ENCODE results near the gene KCNQ1.
A peak's percentile ranks its signal among the peaks of the same experiment; 100 is the strongest.

Gene KCNQ1

DNA sequence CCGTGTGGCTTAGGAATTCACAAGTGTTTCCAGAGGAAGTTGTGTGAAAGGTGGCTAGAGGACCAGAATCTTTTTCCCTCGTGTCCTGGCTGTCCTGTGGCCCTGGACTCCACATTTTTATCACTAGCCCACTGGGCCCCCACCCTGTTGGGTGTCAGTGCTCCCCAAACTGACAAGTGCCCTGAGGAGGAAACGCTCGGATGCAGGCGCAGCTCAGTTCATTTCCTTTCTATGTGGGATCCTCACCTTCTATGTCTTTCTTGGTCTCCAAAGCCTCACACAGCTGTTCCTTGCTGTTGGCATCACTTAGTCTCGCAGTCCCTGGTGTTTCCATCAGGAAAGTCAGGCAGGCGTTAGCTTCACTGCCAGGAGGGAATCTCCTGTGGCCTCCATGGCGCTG lies 323.0 kb downstream of the KCNQ1 start:
- no peak for DNase-seq (ENCODE audit: low read depth)

DNA sequence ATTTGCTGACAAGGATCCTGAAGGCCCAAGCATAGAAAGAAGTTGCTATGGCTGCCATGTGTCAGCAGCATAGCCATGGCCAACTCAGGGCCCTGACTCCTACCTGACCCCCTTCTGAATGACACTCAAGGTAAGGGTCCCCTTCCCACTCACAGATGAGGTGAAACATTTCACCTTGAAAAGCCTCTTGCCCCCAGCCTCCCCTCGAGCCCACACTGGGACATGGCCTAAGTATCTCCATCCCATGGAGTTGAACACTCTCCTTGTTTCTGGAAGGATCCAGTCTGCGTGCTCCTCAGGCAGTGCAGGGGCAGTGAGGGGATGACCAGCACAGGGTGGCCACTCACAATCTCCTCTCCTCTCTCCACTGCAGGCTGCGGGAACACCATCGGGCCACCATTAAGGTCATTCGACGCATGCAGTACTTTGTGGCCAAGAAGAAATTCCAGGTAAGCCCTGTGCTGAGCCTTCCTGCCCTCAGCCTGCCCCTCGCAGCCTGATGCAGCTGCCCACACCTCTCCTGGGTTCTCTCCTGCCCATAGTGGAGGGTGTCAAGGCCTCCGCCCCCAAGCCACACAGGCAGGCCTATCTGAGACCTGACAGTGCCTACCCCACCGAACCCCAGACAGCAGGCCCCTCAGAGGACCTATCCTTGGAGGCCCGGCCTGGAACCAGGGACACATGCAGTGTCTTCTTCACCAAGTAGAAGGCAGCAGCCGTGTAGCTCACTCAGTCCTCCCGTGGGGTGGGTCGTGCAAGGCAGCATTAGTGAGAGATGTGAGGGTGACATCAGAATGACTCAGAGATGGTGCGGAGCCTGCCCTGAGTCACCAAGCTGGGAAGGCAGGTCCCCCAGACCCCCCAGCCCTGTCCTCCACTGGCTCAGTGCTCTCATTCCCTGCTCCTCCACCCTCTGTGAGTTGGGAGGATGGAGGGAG lies 323.9 kb downstream of the KCNQ1 start:
- DNase-seq (ENCODE audit: low read depth): peak; percentile 53

DNA sequence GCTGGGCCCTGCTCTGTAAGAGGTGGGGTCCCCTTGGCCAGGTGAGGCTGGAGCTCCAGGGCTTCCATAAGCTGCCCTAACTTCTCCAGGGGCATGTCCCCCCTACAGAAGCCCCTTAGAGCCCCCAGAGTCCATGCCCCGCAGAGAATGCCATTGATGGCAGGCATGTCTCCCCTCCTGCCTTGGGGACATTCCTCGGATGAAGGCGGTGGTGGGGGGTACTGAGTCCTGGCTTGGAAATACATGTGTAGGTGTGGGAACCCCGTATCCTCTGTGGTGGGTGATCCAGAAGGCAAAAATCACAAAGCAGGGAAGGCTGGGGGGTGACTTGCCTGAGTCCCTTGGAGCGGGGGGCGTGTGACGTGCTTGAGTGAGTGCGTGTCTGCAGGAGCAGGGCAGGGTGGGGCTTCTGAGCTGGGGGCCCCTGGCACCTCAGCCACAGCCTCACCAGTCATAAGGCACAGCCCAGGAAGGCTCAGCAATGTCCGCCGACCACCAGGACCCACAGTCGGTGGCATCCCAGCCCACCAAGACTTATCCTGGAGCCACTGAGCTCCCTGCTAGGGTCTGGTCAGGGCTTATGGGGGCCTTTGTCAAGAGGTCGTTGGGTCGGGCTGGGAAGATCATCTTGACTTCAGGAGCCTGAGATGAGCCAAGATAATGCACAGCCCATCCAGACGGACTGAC lies 324.7 kb downstream of the KCNQ1 start:
- DNase-seq (ENCODE audit: low read depth): no peak

DNA sequence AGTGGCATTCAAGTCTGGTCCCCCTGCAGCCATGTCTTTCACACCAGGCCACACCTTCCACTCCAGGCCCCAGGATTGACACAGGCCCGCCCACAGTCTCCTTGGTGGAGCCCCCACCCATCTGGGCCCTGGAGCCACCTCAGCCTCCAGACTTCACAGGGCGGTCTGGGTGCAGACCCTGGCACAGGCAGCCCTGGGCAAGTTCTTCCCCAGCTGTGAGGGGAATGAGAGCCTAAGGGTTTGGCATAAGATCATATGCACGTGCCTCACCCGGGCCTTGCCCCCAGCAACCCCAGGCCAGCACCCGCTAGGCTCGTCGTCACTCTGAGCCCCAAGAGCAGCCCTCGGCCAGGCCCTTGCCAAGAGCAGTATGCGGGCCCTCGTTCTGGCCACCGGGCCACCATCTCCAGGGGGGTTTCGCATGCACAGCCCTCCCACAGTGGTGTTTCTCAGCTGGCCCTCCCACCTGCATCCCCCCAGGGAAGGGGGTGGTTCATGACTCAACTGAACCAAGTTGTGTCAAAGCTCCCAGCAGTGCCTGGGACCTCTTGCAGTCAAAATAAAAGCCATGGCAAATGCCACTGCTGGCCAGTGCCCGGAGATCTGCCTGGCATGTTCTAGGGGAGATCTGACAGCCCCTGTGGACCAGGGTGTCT lies 325.4 kb downstream of the KCNQ1 start:
- DNase-seq (ENCODE audit: low read depth): no peak

DNA sequence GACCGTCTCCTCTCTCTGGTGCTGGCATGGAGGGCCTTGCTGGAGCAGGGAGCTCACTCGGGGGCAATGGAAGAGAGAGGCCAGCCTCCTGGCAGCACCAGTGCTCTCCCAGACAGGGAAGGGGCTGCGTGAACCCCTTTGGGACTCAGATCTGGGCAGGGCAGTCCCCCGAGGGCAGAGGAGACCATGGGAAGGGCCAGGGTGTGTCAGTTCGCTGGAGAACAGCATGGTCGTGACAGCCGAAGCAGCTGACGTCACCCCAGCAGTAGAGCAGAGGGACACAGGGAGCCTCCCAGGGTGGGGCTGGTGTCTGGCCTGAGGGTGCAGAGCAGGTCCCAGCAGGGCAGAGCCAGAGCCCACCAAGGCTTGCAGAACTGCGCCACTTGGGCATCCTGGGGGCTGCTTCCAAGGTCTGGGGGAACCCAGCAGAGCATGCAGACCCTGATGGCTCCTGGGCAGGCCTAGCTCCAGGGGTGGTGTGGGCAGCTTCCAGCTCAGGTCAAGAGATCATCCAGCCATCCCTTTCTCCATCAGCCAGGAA lies 326.0 kb downstream of the KCNQ1 start:
- DNase-seq (ENCODE audit: low read depth): no peak

DNA sequence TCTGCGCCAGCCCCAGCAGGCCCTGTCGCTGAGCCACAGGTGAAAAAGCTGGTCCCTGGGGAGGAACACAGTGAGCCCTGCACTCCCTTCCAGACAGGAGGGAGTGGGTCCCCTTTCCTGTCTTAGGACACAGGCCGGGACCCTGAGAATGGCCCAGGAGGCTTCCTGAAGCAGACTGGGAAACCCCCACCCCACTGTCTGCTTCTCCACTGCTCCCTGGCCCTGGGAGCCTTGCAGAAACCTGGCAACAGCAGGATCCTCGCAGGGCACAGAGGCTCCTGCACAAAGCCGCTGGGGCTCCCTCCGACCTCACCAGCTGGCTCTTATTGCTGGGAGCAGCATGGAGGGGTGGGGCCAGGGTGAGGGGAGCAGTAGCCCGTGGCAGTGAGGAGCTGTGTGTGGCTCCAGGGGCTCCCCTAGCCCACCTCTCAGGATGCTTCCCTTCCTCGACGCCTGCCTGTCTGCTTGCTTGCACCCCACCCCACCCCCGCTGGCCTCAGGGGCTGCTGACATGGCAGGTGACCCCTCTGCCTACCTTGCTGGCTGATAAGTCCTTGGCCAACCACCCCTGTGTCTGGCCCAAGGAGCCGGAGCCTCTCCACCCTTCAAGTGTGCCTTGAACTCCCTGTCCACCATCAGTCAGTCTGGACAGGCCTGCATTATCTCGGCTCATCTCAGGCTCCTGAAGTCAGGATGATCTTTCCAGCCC lies 327.1 kb downstream of the KCNQ1 start:
- no peak for DNase-seq (ENCODE audit: low read depth)

DNA sequence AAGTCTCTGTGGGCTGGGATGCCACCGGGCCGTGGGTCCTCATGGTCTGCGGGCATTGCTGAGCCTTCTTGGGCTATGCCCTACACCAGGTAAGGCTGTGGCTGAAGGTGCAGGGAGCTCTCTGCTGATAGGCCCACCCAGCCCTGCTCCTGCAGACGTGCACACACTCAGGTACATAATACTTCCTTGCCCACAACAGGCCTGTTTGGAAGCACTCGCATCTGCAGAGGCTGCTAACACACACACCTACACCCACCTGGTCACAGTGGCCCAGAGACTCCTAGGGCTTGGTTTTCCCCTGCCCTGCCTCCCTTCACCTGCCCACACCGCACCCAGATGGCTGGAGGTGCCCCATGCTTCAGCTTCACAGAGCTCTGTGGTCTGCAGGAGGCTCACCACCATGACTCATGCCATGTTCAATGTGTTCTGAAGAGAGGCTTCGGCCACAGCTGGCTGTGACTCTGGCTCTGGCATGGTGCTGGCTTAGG lies 327.8 kb downstream of the KCNQ1 start:
- peak; percentile 17 for DNase-seq (ENCODE audit: low read depth)

DNA sequence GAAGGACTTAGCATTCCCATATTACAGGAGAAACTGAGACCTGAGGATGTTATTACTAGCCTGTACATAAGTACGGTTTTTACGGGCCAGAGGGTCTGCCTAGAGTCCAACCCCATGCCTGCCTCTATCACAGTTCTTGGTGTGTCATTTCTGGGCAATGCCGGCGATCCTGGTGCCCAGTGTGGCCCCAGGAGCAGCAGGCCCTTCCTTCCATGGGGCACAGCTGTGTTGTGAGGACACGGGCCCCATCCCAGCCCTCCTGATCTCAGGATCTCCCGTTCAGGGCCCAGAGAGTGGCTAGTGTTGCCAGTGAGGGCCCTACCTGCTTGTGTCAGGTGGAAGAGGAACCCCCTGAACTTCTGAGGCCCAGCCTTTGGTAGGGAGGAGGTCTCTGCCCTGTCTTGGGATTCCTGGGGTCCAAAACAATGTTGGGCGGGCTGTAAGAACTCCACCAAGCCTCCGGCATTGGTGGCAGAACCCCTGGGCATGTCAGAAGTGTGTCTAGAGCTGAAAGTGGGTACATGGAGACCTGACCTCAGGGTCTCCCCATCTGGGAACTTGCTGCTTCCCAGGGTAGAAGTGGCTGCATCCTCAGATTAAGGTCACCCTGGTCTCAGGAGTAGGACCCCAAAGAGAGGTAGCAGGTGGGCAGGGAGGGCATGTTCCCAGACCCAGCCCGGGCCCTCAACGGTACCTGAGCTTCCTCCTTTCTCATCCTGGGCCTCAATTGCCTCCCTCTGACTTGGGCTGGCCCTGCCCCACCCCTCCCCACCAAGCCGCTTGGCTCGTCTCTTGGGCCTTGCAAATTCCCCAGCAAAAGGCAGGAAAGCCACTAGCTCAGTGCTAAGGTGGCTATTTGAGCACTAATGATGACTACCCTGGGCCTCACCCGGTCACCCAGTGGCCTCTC lies 329.6 kb downstream of the KCNQ1 start:
- DNase-seq (ENCODE audit: low read depth): no peak

DNA sequence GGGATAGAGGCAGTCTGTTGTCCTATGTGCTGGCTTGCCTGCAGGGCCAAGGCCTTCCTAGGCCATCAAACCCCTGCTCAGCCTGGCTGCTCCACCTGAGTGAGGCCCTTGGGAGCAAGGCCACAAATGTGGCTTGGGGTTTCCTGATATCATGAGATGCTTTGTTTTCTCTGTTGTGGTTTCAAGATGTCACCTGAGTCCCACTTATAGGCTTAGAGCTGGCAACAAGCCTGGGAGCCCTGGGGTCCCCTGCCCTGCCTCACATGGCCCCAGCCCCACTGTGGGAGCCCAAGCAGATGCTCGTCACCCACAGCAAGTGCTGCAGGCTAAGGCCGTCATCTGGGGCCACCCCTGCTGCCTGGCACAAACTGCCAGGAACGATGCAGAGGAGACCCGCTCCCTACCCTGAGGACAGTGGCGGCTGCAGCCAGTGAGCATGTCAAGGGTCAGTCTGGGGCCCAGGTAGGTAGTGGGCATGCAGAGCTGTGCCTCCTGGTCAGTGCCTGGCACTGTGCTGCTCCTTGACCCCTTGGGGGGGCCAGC lies 330.3 kb downstream of the KCNQ1 start:
- no peak for DNase-seq (ENCODE audit: low read depth)

DNA sequence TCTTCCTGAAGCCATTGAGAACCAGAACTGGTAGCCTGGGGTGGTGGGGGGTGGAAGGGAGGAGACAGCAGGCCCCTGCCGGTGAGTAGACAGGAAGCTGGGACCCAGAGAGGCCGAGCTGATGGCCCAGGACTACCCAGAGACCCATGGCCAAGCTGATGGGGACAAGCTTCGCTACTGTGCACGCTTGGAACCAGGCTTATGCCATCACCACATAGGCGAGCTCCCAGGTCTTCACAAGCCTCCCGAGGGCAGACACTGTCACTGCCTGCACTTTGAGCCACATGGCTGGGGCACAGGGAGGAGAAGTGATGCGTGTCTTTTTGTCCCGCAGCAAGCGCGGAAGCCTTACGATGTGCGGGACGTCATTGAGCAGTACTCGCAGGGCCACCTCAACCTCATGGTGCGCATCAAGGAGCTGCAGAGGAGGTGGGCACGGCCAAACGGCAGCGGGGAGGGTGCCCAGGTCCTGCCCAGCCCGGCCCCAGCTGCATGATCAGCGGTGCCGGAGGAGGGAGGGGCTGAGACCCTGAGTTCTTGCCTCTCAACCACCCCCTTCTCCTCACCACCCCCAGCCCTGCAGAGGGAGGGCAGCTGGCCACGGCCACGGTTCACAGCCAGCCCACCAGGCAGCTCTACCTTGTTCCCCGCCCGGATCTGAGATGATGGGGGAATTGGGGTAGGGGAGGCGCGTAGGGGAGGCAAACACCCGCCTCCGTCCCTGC lies 331.0 kb downstream of the KCNQ1 start:
- no peak for DNase-seq (ENCODE audit: low read depth)

DNA sequence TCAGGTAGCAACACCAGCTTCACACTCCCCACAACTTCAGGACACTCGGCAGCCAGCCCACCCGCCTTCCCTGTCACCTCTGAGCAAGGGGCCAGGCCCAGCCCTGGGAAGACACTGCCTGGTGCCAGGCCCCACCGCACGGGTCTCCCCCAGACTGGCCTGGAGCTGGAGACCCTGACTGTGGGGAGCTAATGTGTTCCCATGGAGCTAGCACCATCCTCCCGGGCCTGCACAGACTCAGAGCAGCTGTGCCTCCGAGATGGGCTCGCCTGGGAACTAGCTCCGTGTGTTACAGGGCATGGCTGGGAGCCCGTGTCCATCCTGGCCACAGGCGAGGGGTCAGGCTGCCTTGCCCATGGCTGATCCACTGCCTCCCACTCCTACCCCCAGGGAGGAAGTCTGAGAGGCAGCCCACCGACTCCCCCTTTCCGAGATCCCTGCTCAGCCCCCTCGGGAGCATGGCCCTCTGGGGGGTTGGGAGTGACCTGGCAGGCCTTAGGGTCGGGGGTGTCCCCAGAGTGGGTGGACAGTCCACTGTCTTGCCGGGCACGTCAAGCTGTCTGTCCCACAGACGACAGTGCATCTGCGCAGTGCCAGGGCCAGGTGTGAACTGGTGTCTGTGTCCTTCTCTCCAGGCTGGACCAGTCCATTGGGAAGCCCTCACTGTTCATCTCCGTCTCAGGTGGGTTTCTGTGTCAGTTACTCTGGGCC lies 331.7 kb downstream of the KCNQ1 start:
- DNase-seq (ENCODE audit: low read depth): no peak

DNA sequence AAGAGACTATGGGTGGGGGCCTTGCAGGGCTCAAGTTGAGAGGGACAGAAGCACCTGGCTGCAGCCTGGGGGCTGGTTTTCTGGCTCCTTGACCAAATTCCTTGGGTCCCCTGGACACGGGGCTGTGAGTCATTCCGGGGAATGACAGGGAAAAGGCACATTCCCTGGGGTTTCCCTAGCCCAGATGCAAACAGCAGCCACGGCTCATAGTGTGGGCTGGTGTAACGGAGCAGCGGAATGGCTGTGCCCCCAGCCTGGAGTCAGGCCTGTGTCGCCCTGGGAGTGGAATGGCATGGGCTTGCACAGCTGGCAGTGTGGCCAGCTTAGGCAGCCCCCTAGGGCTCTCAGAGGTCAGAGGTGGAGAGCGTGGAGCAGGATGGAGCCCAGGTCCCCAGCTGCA lies 332.6 kb downstream of the KCNQ1 start:
- DNase-seq (ENCODE audit: low read depth): no peak

DNA sequence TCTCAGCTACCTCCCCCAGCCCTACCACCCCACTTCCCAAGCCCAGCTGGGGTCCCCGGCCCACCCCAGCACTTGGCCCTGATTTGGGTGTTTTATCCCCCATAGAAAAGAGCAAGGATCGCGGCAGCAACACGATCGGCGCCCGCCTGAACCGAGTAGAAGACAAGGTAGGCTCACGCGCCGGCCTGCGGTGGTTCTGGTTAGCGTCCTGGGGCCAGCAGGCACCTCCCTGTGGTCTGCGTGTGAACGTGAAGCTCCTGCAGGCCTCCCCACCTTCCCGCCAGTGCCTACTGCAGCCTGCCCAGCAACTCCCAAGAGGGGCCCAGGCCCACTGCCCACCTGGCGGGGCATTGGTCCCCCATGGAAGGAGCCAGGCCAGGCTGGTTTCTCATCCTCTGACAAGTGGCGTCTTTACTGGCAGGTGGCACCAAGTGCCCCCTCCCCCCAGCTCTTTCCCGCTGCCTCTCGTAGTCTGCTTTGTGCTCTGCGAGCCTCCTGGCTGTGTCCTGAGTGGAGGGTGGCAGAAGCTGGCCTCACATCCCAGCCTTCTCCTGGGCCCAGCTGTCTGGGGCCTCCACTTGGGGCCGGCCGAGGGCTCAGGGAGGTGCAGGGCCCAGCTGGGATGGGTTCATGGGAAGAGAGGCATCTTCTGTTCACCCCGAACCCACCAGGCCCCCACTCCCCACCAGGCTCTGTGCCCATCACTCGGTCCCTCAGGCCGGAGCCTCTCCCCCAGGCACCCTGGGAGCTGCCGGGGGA lies 333.2 kb downstream of the KCNQ1 start:
- DNase-seq (ENCODE audit: low read depth): no peak

DNA sequence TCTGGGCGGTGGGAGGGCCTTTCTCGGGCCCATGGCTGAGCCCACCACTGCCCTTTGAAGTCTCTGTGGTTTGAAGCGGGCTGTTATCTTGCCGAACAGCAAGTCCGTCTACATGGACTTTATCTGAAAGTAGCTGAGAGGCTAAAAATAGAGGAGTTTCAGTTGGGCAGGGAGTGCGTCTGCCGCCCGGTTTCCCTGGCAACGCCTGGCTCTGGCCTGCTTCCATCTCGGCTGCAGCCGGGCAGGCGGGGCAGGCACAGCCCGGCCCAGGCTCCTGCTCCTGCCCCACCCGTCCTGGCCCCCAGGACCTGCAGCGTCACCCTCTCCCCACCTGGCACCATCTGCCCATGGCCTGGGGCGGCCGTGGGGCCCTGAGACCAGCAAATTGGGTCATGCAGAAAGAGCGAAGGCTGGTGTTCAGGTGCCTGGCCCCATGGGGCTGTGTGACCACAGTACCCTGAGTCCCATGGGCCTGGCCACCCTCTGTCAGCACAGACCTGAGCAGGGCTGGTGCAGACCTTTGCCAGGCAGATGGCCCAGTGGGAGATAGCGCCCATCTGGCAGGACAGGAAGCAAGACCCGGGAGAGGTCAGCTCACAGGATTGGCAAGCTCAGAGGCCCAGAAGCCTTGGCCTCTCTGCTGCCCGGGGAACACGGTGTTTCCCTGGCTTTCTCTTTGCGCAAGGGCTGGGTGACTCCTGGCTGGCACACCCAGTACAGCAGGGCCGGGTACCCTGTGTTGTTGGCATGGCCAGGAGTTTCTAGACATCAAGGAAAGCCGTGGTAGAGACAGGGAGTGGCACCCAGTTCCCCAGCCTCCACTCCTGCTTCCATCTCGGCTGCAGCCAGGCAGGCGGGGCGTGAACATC lies 334.1 kb downstream of the KCNQ1 start:
- peak; percentile 36 for DNase-seq (ENCODE audit: low read depth)

DNA sequence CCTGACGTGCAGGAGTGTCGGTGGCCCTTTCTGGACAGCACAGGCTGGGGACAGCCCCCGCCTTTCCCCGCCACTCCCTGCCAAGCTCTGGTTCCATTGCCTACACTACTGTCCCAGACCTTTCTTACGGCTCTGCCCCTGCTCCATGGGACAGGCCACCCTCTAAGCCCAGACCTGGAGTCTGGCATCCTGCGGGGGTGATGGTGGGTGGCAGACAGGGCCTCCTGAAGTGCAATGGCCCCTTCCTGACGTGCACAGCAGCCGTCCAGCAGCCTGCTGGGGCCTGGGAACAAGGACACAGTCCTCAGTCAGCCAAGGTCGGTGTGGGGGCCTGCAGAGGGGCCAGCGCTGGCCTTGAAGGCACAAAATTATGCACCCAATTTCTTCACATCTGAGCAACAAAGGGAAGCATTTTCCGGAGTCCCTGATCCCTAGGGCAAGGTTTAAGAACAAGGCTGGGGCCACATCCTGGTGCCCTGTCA lies 334.7 kb downstream of the KCNQ1 start:
- DNase-seq (ENCODE audit: low read depth): no peak

DNA sequence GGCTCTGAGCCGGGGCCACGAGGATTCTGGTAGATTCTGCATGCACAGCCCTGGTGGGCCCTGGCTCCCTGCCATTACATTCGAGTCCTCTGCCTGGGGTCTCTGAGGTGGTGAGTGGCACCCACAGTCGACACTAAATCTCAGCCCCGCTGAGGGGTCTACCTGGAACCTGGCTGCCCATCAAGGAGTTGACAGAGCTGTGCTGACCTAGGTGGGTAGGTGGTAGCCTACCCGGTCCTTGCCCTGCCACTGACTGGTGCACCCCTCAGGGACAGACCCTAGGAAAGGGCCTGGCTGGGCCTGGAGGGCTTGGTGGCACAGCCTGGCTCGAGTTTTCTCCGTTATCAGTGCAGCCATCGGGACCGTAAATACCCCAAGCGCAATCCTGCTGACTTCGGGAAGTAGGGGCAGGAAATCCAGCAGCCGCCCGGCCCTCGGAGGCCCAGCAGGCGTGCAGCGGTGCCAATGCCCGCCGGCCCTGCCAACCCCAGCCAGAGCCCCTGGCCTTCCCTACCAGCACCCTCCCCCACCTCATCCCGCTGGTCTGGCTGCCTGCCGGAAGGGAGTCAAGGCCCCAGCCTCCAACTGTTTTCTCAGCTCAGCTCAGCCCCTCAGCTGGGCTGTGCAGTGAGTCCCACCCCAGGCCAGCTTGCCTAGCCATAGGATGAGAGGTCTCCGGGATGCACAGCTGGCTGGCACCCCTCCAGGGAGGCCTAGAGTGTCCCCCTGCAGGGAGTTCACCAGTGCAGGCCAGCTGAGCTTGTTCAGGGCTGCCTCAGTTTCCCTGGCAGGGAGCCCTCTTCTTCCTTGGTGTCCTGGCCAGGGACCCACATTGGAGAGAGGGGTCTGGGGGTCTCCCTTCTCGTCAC lies 335.4 kb downstream of the KCNQ1 start:
- no peak for DNase-seq (ENCODE audit: low read depth)
